GM12865 (cell line): Measurements from ENCODE around the gene MGAT2.
A peak's percentile ranks its signal among the peaks of the same experiment; 100 is the strongest.

Experiments
- DNase-seq: peaks from one replicate; pipeline ENCODE4 v3.0.0; 2010; ENCODE audit warnings: low read depth
- H3K4me3 ChIP-seq: 2 replicates; pipeline ENCODE4 v1.5.1; 2011; ENCODE audit warnings: mild to moderate bottlenecking, low read depth, low read length, control low read depth
- TF ChIP-seq, protein P1 (sequence below): IDR thresholded peaks from 2 replicates; pipeline ENCODE4 v1.5.1; 2011; ENCODE audit warnings: low read length, control low read depth, low read depth, inconsistent platforms; ENCODE audit not compliant: insufficient read depth; ENCODE audit errors: missing control alignments

The MGAT2 gene

DNA sequence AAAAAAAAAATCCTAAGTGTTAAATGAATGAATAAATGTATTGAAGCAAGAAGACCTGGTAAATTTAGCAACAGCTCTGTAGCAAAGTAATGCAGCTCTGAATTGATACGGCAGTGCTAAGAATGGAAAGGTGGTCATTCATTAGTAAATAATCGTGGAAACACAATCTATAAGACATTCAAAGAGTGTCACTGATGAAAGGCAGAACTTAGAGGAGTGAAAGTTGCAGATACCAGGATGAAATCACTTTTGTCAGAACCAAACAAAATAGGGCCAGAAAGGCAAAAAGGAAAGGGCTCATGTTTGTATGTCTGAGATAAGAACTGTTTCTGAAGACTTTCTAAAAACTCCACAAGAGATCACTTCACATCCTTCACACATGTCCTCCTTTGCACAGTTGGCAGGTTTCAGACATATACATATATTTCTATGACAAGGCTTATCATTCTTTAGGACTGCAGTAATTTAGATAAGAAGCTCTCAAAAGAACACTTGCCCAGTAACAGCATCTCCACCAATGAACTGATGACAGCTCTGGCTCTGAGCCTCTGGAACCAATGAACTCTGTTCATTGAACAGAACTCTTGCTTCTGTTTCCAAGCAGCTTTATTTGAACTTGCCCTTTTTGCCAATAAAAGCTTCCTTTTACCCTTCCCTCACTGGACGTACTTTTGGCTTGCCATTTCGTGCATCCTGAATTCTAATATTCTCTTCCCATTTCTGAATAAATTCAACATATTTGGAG, 26.1 kb upstream of the MGAT2 start:
- DNase-seq = peak; percentile 83
- H3K4me3 ChIP-seq = peak overlapping the region; percentile 21
- TF ChIP-seq, protein P1, sequence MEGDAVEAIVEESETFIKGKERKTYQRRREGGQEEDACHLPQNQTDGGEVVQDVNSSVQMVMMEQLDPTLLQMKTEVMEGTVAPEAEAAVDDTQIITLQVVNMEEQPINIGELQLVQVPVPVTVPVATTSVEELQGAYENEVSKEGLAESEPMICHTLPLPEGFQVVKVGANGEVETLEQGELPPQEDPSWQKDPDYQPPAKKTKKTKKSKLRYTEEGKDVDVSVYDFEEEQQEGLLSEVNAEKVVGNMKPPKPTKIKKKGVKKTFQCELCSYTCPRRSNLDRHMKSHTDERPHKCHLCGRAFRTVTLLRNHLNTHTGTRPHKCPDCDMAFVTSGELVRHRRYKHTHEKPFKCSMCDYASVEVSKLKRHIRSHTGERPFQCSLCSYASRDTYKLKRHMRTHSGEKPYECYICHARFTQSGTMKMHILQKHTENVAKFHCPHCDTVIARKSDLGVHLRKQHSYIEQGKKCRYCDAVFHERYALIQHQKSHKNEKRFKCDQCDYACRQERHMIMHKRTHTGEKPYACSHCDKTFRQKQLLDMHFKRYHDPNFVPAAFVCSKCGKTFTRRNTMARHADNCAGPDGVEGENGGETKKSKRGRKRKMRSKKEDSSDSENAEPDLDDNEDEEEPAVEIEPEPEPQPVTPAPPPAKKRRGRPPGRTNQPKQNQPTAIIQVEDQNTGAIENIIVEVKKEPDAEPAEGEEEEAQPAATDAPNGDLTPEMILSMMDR = no peak

DNA sequence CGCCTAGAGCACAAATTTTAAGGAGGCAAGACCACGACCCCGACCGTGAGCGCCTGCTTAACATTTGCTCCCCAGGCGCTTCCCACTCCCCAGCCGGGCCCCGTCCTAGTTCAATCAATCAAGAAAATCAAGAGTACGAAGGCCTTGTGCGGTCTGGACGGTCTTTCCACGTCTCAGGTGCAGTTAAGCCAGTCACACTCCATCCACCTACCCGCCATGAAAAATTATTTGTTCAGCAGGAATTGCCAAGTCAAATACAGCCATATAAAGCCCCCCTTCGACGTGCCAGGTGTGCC, 22.5 kb upstream of the MGAT2 start:
- no peak for DNase-seq
- TF ChIP-seq, protein P1 = no peak

DNA sequence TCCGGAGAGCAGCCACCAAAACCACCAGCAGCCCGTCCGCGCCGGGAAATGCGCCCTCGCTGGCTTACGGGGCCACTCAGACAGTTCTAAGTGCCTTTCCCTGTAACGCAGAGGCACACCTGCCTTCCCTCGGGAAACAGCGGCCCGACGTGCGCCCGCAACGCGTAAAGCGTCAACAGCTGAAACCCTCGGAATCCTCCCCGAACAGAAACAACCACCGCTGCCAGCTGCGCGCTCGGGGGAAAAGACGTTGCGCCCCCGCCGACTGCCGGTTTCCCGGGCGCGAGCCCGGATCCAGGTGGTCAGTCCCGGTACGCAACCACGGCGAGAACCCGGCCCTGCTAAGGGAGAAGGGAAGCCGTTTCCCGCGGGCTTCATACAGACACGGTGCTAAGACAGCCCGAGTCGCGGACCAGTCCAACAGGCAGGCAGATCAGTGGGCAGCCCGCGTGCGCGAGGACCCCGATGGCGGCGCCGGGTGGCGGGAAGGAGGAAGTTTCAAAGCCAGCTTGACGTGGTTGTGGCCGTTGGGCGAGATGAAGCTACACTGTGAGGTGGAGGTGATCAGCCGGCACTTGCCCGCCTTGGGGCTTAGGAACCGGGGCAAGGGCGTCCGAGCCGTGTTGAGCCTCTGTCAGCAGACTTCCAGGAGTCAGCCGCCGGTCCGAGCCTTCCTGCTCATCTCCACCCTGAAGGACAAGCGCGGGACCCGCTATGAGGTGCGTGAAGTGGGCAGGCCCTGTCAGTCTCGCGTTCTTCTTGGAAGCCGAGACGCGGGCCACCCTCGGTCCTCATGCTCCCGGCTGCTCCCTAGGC, 21.9 kb upstream of the MGAT2 start, which contains the start of gene LRR1:
Gene LRR1 (plus strand): TSS at position 456 of the 816 bp plus-strand sequence. CDS start 81 bp downstream, at position 537.
- H3K4me3 ChIP-seq = peak within 1 kb of the TSS; percentile 71

More for the DNA sequence above, 22.5 kb upstream of the MGAT2 start:
- H3K4me3 ChIP-seq = peak overlapping the region; percentile 71

DNA sequence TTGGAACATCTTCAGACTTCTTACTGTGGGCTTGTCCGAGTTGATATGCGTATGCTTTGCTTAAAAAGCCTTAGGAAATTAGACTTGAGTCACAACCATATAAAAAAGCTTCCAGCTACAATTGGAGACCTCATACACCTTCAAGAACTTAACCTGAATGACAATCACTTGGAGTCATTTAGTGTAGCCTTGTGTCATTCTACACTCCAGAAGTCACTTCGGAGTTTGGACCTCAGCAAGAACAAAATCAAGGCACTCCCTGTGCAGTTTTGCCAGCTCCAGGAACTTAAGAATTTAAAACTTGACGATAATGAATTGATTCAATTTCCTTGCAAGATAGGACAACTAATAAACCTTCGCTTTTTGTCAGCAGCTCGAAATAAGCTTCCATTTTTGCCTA, 13.0 kb upstream of the MGAT2 start:
- no peak overlapping the region for H3K4me3 ChIP-seq
- TF ChIP-seq, protein P1 = no peak
- DNase-seq = no peak

More for the DNA sequence above, 21.9 kb upstream of the MGAT2 start, which contains the start of gene LRR1:
- peak; percentile 90 for DNase-seq
- TF ChIP-seq, protein P1 = no peak

DNA sequence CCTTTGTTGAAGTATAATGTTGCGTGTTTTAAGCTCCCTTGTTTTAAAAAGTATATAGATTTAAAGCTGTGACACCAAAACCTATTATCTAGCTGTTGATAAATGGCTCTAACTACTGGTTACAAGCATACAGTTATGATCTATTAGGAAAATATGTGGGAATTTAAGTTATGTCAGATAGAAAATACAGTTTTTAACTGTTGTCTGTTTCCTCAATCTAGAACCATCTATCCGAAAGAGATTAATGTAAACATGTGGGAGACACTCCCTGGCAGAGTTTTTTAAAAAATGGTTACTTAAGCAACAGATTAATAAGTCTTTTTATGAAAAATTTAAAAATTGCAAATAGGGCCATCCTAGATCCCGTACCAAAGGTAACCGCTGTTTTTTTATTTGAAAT, 8.3 kb upstream of the MGAT2 start:
- TF ChIP-seq, protein P1 = no peak
- no peak overlapping the region for H3K4me3 ChIP-seq
- DNase-seq = no peak

DNA sequence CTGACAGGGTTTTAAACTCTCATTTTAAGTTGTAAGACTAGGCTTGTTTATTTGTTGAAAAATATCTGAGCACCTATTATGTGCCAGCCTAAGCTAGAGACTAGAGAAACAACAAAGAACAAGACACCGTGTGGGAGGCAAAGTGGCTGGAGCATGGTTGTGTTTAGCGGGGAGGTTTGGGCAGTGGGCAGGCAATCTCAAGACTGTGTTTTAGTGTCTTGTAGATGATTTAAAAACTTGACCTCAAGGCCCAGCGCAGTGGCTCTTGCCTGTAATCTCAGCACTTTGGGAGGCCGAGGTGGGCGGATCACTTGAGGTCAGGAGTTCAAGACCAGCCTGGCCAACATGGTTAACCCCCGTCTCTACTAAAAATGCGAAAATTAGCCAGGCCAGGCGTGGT, 7.9 kb upstream of the MGAT2 start:
- no peak overlapping the region for H3K4me3 ChIP-seq
- TF ChIP-seq, protein P1 = no peak
- DNase-seq = no peak
